AG10803 (cell line): ENCODE results near the gene GRM3.

Experiments used
- DNase-seq: peaks from one replicate; pipeline ENCODE4 v3.0.0; 2010; ENCODE audit warnings: low read depth
- H3K4me3 ChIP-seq: 2 replicates; pipeline ENCODE4 v1.5.1; 2011; ENCODE audit warnings: mild to moderate bottlenecking, low read length, control low read depth
- TF ChIP-seq, protein P1 (sequence below): conservative IDR thresholded peaks from 2 replicates; pipeline ENCODE4 v1.5.1; 2011; ENCODE audit warnings: mild to moderate bottlenecking, low read length, control low read depth, inconsistent platforms

GRM3 gene

DNA sequence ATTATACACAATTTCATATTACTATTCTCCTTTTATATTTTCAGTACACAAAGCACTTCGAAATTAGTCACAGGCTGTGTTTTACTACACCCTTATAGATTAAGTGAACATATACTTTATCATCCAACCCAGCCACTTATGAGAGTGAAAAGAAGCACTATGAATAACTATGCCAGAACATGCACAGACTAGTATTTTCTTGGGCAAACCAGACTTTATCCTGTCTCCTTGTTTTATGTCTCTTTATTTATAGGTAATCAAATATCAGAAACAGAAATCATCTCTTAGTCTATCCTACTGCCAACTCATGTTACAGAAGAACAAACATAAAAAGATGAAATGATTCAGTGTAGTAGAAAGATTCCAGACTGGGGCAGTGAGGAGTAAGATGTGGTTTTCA is 171.8 kb downstream of the GRM3 start:
- no peak overlapping the region for H3K4me3 ChIP-seq
- no peak for DNase-seq
- TF ChIP-seq, protein P1, sequence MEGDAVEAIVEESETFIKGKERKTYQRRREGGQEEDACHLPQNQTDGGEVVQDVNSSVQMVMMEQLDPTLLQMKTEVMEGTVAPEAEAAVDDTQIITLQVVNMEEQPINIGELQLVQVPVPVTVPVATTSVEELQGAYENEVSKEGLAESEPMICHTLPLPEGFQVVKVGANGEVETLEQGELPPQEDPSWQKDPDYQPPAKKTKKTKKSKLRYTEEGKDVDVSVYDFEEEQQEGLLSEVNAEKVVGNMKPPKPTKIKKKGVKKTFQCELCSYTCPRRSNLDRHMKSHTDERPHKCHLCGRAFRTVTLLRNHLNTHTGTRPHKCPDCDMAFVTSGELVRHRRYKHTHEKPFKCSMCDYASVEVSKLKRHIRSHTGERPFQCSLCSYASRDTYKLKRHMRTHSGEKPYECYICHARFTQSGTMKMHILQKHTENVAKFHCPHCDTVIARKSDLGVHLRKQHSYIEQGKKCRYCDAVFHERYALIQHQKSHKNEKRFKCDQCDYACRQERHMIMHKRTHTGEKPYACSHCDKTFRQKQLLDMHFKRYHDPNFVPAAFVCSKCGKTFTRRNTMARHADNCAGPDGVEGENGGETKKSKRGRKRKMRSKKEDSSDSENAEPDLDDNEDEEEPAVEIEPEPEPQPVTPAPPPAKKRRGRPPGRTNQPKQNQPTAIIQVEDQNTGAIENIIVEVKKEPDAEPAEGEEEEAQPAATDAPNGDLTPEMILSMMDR, result no peak

DNA sequence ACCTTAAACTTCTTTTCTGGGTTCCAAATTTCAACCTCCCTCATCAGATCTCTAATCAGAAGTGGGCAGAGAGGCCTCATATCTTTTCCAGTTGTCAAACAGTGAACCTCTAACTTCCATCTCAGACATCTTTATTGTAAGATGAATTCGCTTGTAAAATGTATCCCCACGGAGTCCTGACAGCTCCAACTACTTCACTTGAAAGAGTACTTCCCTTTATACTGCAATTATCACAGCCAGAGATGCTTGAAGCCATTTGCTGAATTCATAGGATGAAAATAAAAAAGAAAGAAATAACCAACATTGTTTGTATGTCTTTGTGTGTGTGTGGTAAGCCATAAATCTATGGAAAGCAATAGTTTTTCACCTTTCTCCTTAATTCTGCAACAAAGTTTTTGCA is 175.2 kb downstream of the GRM3 start:
- no peak overlapping the region for H3K4me3 ChIP-seq
- no peak for DNase-seq
- TF ChIP-seq, protein P1, result no peak

DNA sequence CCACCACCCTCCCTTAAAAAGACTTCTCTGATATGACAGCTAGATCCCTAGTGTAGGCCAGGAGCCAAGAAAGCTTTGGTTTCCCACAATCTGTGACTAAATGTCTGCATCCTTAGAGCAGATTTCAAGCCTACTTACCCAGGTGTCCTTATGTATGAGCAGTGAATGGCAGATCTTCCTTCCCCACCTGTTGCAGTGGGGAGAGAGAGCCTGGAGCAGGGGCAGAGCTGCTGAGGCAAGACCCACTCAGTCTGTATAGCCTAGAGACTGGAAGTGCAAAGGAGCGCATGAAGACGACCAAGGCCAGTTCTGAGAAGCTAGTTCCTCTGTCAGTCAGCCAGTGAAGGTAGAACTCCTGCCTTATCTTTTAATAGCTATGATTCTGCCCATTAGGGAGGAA is 180.1 kb downstream of the GRM3 start:
- no peak for DNase-seq
- TF ChIP-seq, protein P1, result no peak
- no peak overlapping the region for H3K4me3 ChIP-seq

DNA sequence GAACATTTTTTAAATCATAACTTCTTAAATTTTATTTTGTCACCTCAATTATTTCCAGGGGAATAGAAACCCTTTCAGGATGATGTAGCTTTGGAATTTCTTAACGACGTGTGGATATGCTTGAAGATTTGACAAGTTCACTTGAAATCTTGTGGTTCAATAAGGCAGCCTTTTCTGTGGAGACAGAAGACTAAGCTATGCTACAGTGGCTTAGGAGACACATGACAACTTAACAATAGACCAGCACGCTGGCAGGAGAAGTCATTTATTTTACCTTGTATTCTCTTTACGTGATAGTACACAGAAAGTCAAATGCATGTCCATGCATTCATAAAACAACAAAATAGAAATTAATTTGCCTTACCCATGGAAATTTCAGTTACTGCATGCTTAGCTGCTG is 181.6 kb downstream of the GRM3 start:
- no peak for DNase-seq
- no peak overlapping the region for H3K4me3 ChIP-seq
- TF ChIP-seq, protein P1, result no peak

DNA sequence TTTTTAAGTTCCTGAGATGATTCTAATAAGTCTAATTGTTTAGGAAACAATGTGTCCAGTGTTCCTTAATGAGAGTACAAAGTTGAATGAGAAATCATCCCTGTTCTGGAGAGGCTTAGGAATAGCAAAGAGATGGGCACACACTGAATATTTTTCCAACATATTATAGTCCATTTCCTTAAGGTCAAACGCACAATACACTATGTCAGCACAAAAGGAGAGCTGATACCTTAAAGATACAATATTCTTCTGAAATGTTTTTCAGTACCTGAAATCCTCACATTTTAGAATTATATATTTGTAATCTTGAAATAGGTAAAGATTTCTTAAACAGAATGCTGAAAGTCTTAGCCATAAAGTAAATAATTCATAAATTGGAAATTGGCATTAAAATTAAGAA is 183.2 kb downstream of the GRM3 start:
- TF ChIP-seq, protein P1, result no peak
- DNase-seq, result no peak
- no peak overlapping the region for H3K4me3 ChIP-seq

DNA sequence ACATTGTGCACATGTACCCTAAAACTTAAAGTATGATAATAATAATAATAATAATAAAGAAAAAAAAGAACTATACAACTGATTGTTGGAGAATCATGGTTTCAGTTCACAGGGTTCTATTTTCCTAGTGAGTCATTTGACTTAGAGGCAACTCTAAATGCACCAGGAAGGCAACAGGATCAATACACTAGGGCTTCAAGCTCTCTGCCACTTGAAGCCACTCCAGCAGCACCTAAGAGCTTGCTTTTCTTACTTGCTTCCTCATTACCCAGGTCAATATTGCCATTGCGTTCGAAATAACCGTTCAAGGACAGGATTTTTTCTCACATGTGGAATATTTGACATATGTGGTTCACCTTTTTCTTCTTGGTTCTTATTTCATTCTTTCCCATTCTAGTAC is 189.7 kb downstream of the GRM3 start:
- TF ChIP-seq, protein P1, result no peak
- no peak overlapping the region for H3K4me3 ChIP-seq
- DNase-seq, result no peak

DNA sequence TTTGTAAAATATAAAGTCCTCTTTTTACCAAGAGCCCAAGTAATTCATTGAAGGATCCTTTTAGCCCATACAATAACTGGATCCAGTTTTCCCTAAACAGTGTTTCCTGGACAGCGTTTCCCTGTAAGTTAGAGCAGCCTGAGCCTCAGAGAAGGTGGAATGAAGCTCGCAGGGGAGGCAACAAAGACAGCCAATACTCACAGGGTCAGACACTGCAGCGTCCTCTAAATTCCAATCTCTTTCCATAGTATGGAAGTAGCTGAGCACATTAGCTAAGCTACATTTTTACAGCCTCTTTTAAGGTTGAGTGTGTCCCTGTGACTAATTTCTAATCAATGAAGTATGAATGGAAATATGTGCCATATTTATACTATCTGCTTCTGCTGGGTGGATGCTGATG is 193.5 kb downstream of the GRM3 start:
- TF ChIP-seq, protein P1, result no peak
- DNase-seq, result no peak
- H3K4me3 ChIP-seq, result no peak overlapping the region
